ENCODE results near the gene KITLG. TPM values are rescaled to one million over a fixed set of nuclear protein-coding genes. Genes with fewer than 3 reads are reported as not detected.

The KITLG gene
- total RNA-seq, 2 experiments from 2014 or later, result not detected

GRCh38 chr12:88595697-88596096, 15.4 kb upstream of the KITLG start:
- intact Hi-C loops (cut with micrococcal nuclease; ENCODE audit: unreplicated experiment), result no loop called here
- H3K9me2 ChIP-seq (ENCODE audit: insufficient read depth, low read length), result no peaks in the 10 kb centered on the region
- ChIA-PET POLR2A (interaction anchor here (0.6 kb wide), 2 partner anchors 14 to 39 kb away, joined by 4 to 5 read pairs; no protein-coding TSS in a partner anchor), CTCF (ENCODE audit: unreplicated experiment) (no interaction called here)
- H3K4me3 ChIP-seq (ENCODE audit: low read depth, low read length, poor library complexity, severe bottlenecking), result no peak overlapping the region
- H4K20me1 ChIP-seq (ENCODE audit: insufficient read depth, low read length), result no peaks in the 10 kb centered on the region
- DNase-seq (ENCODE audit: low spot score), result no peak
- no peaks in the 10 kb centered on the region for H3K36me3 ChIP-seq (ENCODE audit: insufficient read depth, low read length)
- H2AFZ ChIP-seq (ENCODE audit: low read length), result no peak overlapping the region
- H3K4me1 ChIP-seq (ENCODE audit: insufficient read depth, low read length, poor library complexity, severe bottlenecking), result no peaks in the 10 kb centered on the region
- no peak overlapping the region for H3K27ac ChIP-seq (ENCODE audit: low read depth, low read length, poor library complexity, severe bottlenecking)
- no TSS peak for BruUV-seq (replicated peaks)
- H3K9me3 ChIP-seq (ENCODE audit: low read length), result no peaks in the 10 kb centered on the region
- TF ChIP-seq EZH2phosphoT487 (IDR thresholded peaks at IDR 0.05; ENCODE audit: borderline replicate concordance, low read depth, low read length) (no peak), CTCF (conservative IDR thresholded peaks at IDR 0.05; ENCODE audit: low read length) (no peak)
- H3K79me2 ChIP-seq (ENCODE audit: insufficient read depth, low read depth, low read length), result no peaks in the 10 kb centered on the region
- no peak overlapping the region for H3K4me2 ChIP-seq (ENCODE audit: low read length)

- Histone ChIP-seq H3K36me3 (ENCODE audit: insufficient read depth, low read length) (no peaks in the 10 kb centered on the region), H3K4me3 (ENCODE audit: low read depth, low read length, poor library complexity, severe bottlenecking) (no peak overlapping the region), H4K20me1 (ENCODE audit: insufficient read depth, low read length) (no peaks in the 10 kb centered on the region), H3K79me2 (ENCODE audit: insufficient read depth, low read depth, low read length) (no peaks in the 10 kb centered on the region), H3K4me2 (ENCODE audit: low read length) (no peak overlapping the region), H2AFZ (ENCODE audit: low read length) (no peak overlapping the region), H3K9me2 (ENCODE audit: insufficient read depth, low read length) (no peaks in the 10 kb centered on the region), H3K27ac (ENCODE audit: low read depth, low read length, poor library complexity, severe bottlenecking) (no peak overlapping the region), H3K9me3 (ENCODE audit: low read length) (no peaks in the 10 kb centered on the region), H3K4me1 (ENCODE audit: insufficient read depth, low read length, poor library complexity, severe bottlenecking) (no peaks in the 10 kb centered on the region)
- ChIA-PET POLR2A (interaction anchor here (0.6 kb wide), 1 partner anchor 228 kb away, joined by 4 read pairs; no protein-coding TSS in a partner anchor), CTCF (ENCODE audit: unreplicated experiment) (no interaction called here)
- no TSS peak for BruUV-seq (replicated peaks)
- TF ChIP-seq EZH2phosphoT487 (IDR thresholded peaks at IDR 0.05; ENCODE audit: borderline replicate concordance, low read depth, low read length), result no peak
- no peak for TF ChIP-seq CTCF (conservative IDR thresholded peaks at IDR 0.05; ENCODE audit: low read length)
- intact Hi-C loops (cut with micrococcal nuclease; ENCODE audit: unreplicated experiment), result no loop called here
- DNase-seq (ENCODE audit: low spot score), result no peak
Observed at GRCh38 chr12:88594780-88595179, 14.5 kb upstream of the KITLG start.

- BruUV-seq (replicated peaks), result no TSS peak
- POLR2A ChIA-PET, result no interaction called here
- CTCF ChIA-PET (ENCODE audit: unreplicated experiment), result no interaction called here
Observed at GRCh38 chr12:88591343-88591742, 11.1 kb upstream of the KITLG start.

More at GRCh38 chr12:88591343-88591742, 11.1 kb upstream of the KITLG start:
- Histone ChIP-seq H3K9me3 (ENCODE audit: low read length) (no peaks in the 10 kb centered on the region), H3K4me2 (ENCODE audit: low read length) (no peak overlapping the region), H4K20me1 (ENCODE audit: insufficient read depth, low read length) (no peaks in the 10 kb centered on the region), H3K4me3 (ENCODE audit: low read depth, low read length, poor library complexity, severe bottlenecking) (no peak overlapping the region), H3K4me1 (ENCODE audit: insufficient read depth, low read length, poor library complexity, severe bottlenecking) (no peaks in the 10 kb centered on the region), H3K36me3 (ENCODE audit: insufficient read depth, low read length) (no peaks in the 10 kb centered on the region), H3K79me2 (ENCODE audit: insufficient read depth, low read depth, low read length) (no peaks in the 10 kb centered on the region), H3K9me2 (ENCODE audit: insufficient read depth, low read length) (no peaks in the 10 kb centered on the region), H2AFZ (ENCODE audit: low read length) (no peak overlapping the region), H3K27ac (ENCODE audit: low read depth, low read length, poor library complexity, severe bottlenecking) (no peak overlapping the region)
- TF ChIP-seq EZH2phosphoT487 (IDR thresholded peaks at IDR 0.05; ENCODE audit: borderline replicate concordance, low read depth, low read length), result no peak
- no peak for TF ChIP-seq CTCF (conservative IDR thresholded peaks at IDR 0.05; ENCODE audit: low read length)
- intact Hi-C loops (cut with micrococcal nuclease; ENCODE audit: unreplicated experiment), result no loop called here
- no peak for DNase-seq (ENCODE audit: low spot score)

Data from OCI-LY7 (cell line).